Measurements from ENCODE around the gene SPATA31D4.

GRCh38 chr9:81890104-81890503 is 38.1 kb upstream of the SPATA31D4 start:
- no peak for TF ChIP-seq SUZ12 (IDR thresholded peaks at IDR 0.05; ENCODE audit: extremely low read depth, insufficient read depth, insufficient read length)
- TF ChIP-seq ZNF274 (IDR thresholded peaks at IDR 0.05; ENCODE audit: low read depth, low read length), result no peak

Measured in NT2/D1 (cell line).